ENCODE measurements around the gene ARMC5. TPM values are rescaled to one million over a fixed set of nuclear protein-coding genes. Genes with fewer than 3 reads are reported as not detected.

ARMC5 gene
- total and polyA plus RNA-seq, 9 of the 15 experiments (the other 6 are each of a cell fraction or from before 2014, with no cell fraction given) = 0.11 to 13.5 (median 2.1) TPM

GRCh38 chr16:31410082-31410481 lies 49.2 kb upstream of the ARMC5 start:
- Histone ChIP-seq H3K9ac (ENCODE audit: insufficient read depth in 1 of 2, low read depth in 2 of 2, low read length in 2 of 2) (no peak overlapping the region), H4K20me1 (replicated peaks; ENCODE audit: control insufficient read depth, insufficient read depth, low read length) (no peaks in the 10 kb centered on the region), H3K36me3 (ENCODE audit: control insufficient read depth, insufficient read depth, low read length) (no peaks in the 10 kb centered on the region), H3K4me3 (no peak overlapping the region), H3K4me2 (ENCODE audit: insufficient read depth, low read length) (no peak overlapping the region), H3K27me3 (ENCODE audit: control insufficient read depth in 2 of 2, insufficient read depth in 2 of 2, low read length in 2 of 2) (peaks cover 10 to 62% of the 10 kb centered on the region in 2 experiments; a peak in 4 of 5 replicates), H3K9me1 (ENCODE audit: control insufficient read depth, insufficient read depth, low read length) (no peaks in the 10 kb centered on the region), H3K9me3 (replicated peaks; ENCODE audit: control insufficient read depth, insufficient read depth, low read depth, low read length) (no peaks in the 10 kb centered on the region), H3K79me2 (ENCODE audit: control insufficient read depth, insufficient read depth, low read length) (no peaks in the 10 kb centered on the region), H3K4me1 (replicated peaks in 1 of 2; ENCODE audit: control insufficient read depth in 2 of 2, insufficient read depth in 2 of 2, low read length in 2 of 2) (peaks cover 0 to 9% of the 10 kb centered on the region in 2 experiments; a peak in 2 of 5 replicates), H2AFZ (ENCODE audit: low read depth, low read length) (no peak overlapping the region), H3K27ac (ENCODE audit: extremely low read depth, low read depth, low read length) (no peak overlapping the region)
- BruUV-seq (replicated peaks) = no TSS peak
- no peak for TF ChIP-seq NFYB (IDR thresholded peaks at IDR 0.05; ENCODE audit: extremely low read depth, insufficient read length)
- TF ChIP-seq PURB (CRISPR knock-in tag; IDR thresholded peaks at IDR 0.05; ENCODE audit: low read depth) = no peak
- no peak for TF ChIP-seq ZNF197 (CRISPR knock-in tag; IDR thresholded peaks at IDR 0.05; ENCODE audit: low read depth)
- TF ChIP-seq ZKSCAN3 (CRISPR knock-in tag; IDR thresholded peaks at IDR 0.05) = no peak
- no peak for ATAC-seq
- intact Hi-C loops (cut with micrococcal nuclease) (no loop called here), in situ Hi-C loops (cut with MboI) (no loop called here)
- 0% methylated on average over 8 of the region's 9 CpGs for WGBS (ENCODE audit: insufficient coverage, low coverage, missing lambda C conversion rate)
- no peak for DNase-seq (ENCODE audit: extremely low read depth in 1 of 4, low spot score in 3 of 4)
- no peak for FAIRE-seq
- CTCF ChIA-PET (ENCODE audit: low intra/inter-chr PET ratio) = no interaction called here
- POLR2A ChIA-PET = no interaction called here

- no peaks in the 10 kb centered on the region for H3K9me3 ChIP-seq (replicated peaks; ENCODE audit: control insufficient read depth, insufficient read depth, low read depth, low read length)
These were observed 48.1 kb upstream of the ARMC5 start for GRCh38 chr16:31411024-31411844.

More at GRCh38 chr16:31411024-31411844, 48.1 kb upstream of the ARMC5 start:
- H4K20me1 ChIP-seq (replicated peaks; ENCODE audit: control insufficient read depth, insufficient read depth, low read length) = no peaks in the 10 kb centered on the region
- POLR2A ChIA-PET = no interaction called here
- peaks cover 0 to 9% of the 10 kb centered on the region in 2 experiments; a peak in 2 of 5 replicates for H3K4me1 ChIP-seq (replicated peaks in 1 of 2; ENCODE audit: control insufficient read depth in 2 of 2, insufficient read depth in 2 of 2, low read length in 2 of 2)
- DNase-seq (ENCODE audit: extremely low read depth in 1 of 4, low spot score in 3 of 4) (no peak), ATAC-seq (no peak), FAIRE-seq (no peak)
- no peak overlapping the region for H2AFZ ChIP-seq (ENCODE audit: low read depth, low read length)
- in situ Hi-C loops (cut with MboI) (no loop called here), intact Hi-C loops (cut with micrococcal nuclease) (no loop called here)
- no peak overlapping the region for H3K4me3 ChIP-seq
- BruUV-seq (replicated peaks) = no TSS peak
- H3K27ac ChIP-seq (ENCODE audit: extremely low read depth, low read depth, low read length) = no peak overlapping the region
- no peaks in the 10 kb centered on the region for H3K79me2 ChIP-seq (ENCODE audit: control insufficient read depth, insufficient read depth, low read length)
- H3K36me3 ChIP-seq (ENCODE audit: control insufficient read depth, insufficient read depth, low read length) = no peaks in the 10 kb centered on the region
- peaks cover 10 to 66% of the 10 kb centered on the region in 2 experiments; a peak in 4 of 5 replicates for H3K27me3 ChIP-seq (ENCODE audit: control insufficient read depth in 2 of 2, insufficient read depth in 2 of 2, low read length in 2 of 2)
- no peaks in the 10 kb centered on the region for H3K9me1 ChIP-seq (ENCODE audit: control insufficient read depth, insufficient read depth, low read length)
- 9% methylated on average over 22 of the region's 22 CpGs for WGBS (ENCODE audit: insufficient coverage, low coverage, missing lambda C conversion rate)
- CTCF ChIA-PET (ENCODE audit: low intra/inter-chr PET ratio) = no interaction called here
- no peak overlapping the region for H3K9ac ChIP-seq (ENCODE audit: insufficient read depth in 1 of 2, low read depth in 2 of 2, low read length in 2 of 2)
- H3K4me2 ChIP-seq (ENCODE audit: insufficient read depth, low read length) = no peak overlapping the region
- no peak for TF ChIP-seq SMARCA5 (IDR thresholded peaks at IDR 0.05)
- no peak for TF ChIP-seq SAP30 (IDR thresholded peaks at IDR 0.05; ENCODE audit: borderline replicate concordance, insufficient read depth, low read depth, low read length, poor library complexity, severe bottlenecking)
- peak; percentile 9; the same call in 1 of the 2 replicates for TF ChIP-seq PKNOX1 (IDR thresholded peaks at IDR 0.05)
